ENCODE measurements around the gene MGAT5.

The MGAT5 gene

GRCh38 chr2:134433979-134434378 lies 180.1 kb downstream of the MGAT5 start:
- no peak for DNase-seq

- DNase-seq: no peak
Observed at GRCh38 chr2:134435505-134435904, 181.6 kb downstream of the MGAT5 start.

GRCh38 chr2:134435936-134436335 lies 182.1 kb downstream of the MGAT5 start:
- DNase-seq: no peak

- no peak for DNase-seq
Observed at GRCh38 chr2:134436706-134437105, 182.8 kb downstream of the MGAT5 start.

GRCh38 chr2:134438371-134438770 lies 184.5 kb downstream of the MGAT5 start:
- no peak for DNase-seq

- no peak for DNase-seq
Observed at GRCh38 chr2:134440336-134440909, 186.6 kb downstream of the MGAT5 start.

GRCh38 chr2:134441153-134441863 lies 187.4 kb downstream of the MGAT5 start:
- no peak for DNase-seq

- DNase-seq: no peak
Observed at GRCh38 chr2:134443814-134444480, 190.1 kb downstream of the MGAT5 start.

- DNase-seq: no peak
Observed at GRCh38 chr2:134445116-134445515, 191.2 kb downstream of the MGAT5 start.

- no peak for DNase-seq
Observed at GRCh38 chr2:134445985-134446382, 192.1 kb downstream of the MGAT5 start.

- no peak for DNase-seq
Observed at GRCh38 chr2:134446383-134447017, 192.6 kb downstream of the MGAT5 start.

- no peak for DNase-seq
Observed at GRCh38 chr2:134447669-134448068, 193.8 kb downstream of the MGAT5 start.

- no peak for DNase-seq
Observed at GRCh38 chr2:134448650-134449049, 194.8 kb downstream of the MGAT5 start.

- DNase-seq: no peak
Observed at GRCh38 chr2:134449157-134449556, 195.3 kb downstream of the MGAT5 start.

- no peak for DNase-seq
Observed at GRCh38 chr2:134449751-134450513, 196.1 kb downstream of the MGAT5 start.

GRCh38 chr2:134451347-134451630 lies 197.4 kb downstream of the MGAT5 start:
- DNase-seq: no peak

GRCh38 chr2:134452042-134452733 lies 198.3 kb downstream of the MGAT5 start:
- no peak for DNase-seq

- DNase-seq: no peak
Observed at GRCh38 chr2:134453476-134453875, 199.6 kb downstream of the MGAT5 start.

GRCh38 chr2:134453973-134454372 lies 200.1 kb downstream of the MGAT5 start:
- DNase-seq: no peak

GRCh38 chr2:134454426-134454825 lies 200.6 kb downstream of the MGAT5 start:
- no peak for DNase-seq

- no peak for DNase-seq
Observed at GRCh38 chr2:134454931-134455330, 201.1 kb downstream of the MGAT5 start.

GRCh38 chr2:134455426-134455825 lies 201.6 kb downstream of the MGAT5 start:
- DNase-seq: no peak

GRCh38 chr2:134457353-134457752 lies 203.5 kb downstream of the MGAT5 start:
- no peak for DNase-seq

All from NCI-H510A (cell line).